MM.1S (cell line): ENCODE measurements around the gene LAYN.

Source experiments
- CTCF ChIP-seq: fragments of 300-600 bp; sonication (generic); IDR thresholded peaks from 2 replicates; pipeline ENCODE4 v1.5.1; 2016; ENCODE audit warnings: antibody characterized with exemption, low read length, mixed read lengths
- EZH2 ChIP-seq: fragments of 300-600 bp; sonication (generic); optimal IDR thresholded peaks from 2 replicates; pipeline ENCODE3; 2017; ENCODE audit warnings: low read depth, mild to moderate bottlenecking, antibody characterized with exemption, low read length, mixed read lengths

GRCh38 chr11:111598148-111598547 lies 57.6 kb downstream of the LAYN start:
- no peak for TF ChIP-seq CTCF
- no peak for TF ChIP-seq EZH2
